ENCODE measurements around the gene CCDC51.

DNA sequence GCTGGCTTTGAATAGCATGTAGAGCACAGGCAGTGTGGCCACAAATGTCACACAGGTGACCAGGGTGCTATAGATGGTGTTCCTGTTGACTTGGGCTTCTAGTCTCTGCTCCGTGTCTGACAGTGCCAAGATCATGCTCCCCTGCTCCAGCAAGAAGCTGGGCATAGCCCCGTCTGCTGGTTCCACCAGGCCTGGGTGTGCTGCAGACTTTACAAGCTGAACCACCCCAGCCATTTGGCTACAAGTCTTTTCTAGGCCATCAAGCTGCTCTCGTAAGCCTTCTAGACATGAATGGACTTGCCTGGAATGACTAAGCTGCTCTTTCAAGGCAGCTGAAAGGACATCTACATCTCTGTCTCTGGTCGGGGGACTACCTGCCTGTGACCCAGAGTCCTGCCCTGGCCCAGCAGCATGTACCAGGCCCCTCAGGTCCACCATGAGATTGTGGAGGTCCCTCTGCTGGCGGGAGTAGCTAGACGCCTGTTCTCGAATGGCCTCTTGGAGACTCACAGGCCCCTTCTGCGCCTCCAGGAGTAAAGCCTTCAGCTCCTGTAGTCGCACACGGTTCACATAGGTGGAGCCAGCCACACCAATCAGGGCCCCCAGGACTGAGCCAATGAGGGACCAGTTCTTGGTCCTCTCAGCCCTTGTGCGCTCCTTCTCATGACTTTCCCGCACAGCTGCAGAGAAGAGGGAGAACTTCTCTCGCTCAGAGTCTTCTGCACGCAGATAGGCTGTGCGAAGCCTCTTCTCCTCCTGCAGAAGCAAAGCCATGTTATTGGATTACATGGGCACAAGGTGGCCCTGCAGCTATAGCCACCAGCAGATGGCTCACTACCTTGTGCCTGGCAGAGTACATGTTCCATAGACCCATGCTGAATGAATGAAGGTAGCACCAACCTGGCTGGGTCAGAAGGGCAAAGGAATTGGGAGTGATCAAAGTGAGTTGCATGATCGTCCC, 7.2 kb downstream of the CCDC51 start:
- TF ChIP-seq, protein P1, sequence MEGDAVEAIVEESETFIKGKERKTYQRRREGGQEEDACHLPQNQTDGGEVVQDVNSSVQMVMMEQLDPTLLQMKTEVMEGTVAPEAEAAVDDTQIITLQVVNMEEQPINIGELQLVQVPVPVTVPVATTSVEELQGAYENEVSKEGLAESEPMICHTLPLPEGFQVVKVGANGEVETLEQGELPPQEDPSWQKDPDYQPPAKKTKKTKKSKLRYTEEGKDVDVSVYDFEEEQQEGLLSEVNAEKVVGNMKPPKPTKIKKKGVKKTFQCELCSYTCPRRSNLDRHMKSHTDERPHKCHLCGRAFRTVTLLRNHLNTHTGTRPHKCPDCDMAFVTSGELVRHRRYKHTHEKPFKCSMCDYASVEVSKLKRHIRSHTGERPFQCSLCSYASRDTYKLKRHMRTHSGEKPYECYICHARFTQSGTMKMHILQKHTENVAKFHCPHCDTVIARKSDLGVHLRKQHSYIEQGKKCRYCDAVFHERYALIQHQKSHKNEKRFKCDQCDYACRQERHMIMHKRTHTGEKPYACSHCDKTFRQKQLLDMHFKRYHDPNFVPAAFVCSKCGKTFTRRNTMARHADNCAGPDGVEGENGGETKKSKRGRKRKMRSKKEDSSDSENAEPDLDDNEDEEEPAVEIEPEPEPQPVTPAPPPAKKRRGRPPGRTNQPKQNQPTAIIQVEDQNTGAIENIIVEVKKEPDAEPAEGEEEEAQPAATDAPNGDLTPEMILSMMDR (optimal IDR thresholded peaks at IDR 0.05 in 1 of 3, IDR thresholded peaks at IDR 0.05 in 1 of 3, conservative IDR thresholded peaks at IDR 0.05 in 1 of 3; ENCODE audit: extremely low read depth in 1 of 3, insufficient read depth in 2 of 3, low read length in 3 of 3) = peak in 1 of 3 experiments; percentile 18
- TF ChIP-seq EZH2 (IDR thresholded peaks at IDR 0.05; ENCODE audit: low read length) = no peak

Measured in keratinocyte (primary cell).